GM10847 (cell line): Measurements from ENCODE around the gene ARHGDIA.

ENCODE experiments used
- POLR2A ChIP-seq: IDR thresholded peaks from 2 replicates; pipeline ENCODE4 v1.6.1; 2011; ENCODE audit not compliant: insufficient read length; ENCODE audit errors: extremely low read depth

The ARHGDIA gene

DNA sequence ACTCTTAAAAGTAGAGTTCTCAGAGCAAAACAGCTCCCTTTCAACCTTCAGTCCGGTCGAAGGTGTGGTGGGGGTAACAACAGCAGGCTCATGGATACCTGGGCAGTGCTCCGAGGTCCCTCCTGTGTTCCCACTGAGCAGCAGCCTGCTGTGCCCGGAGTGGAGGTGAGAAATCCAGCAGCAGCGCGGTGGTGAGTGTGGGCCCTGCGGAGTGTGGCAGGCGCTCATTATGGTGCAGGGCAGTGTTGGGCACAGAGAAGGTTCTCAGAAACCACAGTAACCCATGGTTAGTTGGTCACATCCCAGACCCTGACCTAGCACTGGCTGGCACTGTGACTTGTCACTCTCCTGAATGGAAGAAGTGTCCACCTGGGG lies 5.8 kb downstream of the ARHGDIA start:
- TF ChIP-seq POLR2A: no peak

DNA sequence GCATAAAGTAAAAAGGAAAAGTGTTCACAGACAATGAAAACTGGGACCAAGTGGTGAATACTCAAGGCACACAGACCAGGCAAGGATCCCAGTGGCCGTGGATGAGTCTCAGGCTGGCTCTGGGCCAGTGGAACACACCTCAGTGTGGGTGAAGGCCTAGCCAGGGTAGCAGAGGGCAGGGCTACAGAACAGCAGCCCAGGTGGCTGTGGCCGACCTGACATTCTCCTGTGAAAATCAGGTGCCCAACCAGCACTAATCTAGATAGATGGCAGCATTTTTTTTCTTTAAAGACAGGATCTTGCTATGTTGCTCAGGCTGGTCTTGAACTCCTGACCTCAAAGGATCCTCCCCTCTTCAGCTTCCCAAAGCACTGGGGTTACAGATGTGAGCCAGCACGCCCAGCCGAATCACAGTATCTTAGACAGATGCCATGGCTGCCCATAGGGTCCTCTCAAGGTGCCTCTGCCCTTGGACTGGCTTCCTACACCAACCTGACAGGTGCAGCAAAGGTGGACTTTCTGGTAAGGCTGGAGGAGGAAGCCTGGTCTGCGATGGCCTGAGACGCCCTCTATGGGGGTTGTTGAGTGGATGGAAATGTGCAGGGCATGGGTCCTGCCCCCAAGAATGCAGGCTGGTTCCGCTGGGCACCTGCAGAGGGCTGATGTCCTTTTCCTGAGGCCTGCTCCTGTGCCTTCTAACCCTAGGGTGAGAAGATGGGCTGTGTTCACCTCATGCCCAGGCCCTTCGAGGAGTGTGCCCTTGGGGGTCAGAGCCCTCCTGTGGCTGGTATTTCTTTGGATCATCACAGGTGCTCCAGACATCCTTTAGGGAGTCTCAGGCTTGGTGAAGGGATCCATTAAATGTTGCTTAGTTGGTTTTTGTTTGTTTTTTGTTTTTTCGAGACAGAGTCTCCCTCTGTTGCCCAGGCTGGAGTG lies 7.0 kb downstream of the ARHGDIA start:
- no peak for TF ChIP-seq POLR2A

DNA sequence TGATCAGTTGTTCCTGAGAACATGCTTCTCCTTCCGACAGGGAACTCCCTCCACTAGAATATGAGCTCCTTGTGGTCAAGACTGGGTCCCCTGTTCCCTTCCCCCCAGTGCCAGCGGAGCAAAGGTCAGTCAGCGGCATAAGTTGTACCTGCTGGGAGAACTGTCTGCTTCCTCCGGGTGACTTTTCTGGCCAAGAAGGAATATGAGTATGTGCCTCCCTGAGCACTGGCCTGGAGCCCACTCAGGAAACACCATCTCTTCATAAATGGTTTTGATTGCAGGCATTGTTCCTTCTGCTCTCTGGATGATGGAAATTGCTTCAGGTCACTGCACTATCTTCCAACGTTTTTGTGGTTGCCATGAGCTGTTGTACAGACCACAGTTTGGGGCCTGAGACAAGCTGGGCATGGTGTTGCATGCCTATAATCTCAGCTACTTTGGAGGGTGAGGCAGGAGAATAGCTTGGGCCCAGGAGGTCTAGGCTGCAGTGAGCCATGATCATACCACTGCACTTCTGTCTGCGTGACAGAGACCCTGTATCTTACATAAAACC lies 7.9 kb downstream of the ARHGDIA start:
- TF ChIP-seq POLR2A: no peak

DNA sequence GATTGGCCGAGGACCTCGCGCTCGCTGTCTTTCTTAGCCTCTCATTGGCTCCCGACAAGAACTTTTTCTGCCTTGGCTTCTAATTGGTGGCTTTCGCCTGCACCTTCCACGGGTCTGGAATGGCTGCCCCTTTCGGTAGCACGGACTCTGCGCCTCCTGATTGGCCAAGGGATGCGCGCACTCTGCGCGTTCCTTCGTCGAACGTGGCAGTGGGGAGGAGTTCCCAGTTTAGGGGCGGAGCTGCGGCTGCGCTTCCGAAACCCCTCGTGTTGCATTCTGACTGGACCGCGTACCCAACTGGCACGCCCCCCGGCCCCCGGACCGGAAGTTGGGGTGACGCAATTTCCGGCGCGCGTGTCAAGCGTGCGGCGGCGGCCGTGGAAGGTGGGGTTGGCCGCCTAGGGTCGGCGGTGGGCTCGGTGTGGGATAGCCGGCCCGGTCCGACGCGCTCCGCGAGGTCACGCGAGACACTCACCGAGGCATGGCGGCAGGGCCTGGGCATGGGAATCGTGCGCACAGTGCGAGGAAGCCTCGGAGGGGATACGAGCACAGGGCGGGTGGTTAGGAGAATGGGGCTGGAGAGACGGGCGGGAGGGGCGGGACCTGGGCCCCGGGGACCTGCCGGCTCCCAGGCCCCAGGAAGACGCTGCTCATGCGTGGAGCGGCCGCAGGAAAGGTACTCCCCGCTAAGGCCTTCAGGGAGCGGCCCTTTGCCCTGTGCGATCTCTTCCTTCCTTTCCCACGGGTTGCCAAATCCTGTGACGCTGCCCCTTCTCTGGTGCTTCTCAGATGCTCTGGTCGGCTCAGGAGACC lies 10.2 kb downstream of the ARHGDIA start:
- peak; percentile 91 for TF ChIP-seq POLR2A

GRCh38 chr17:81859906-81860755 lies 11.0 kb downstream of the ARHGDIA start, which contains the start of gene P4HB:
Gene P4HB, minus strand, starts transcription at chr17:81860535. Its CDS starts 64 bp downstream, at chr17:81860471.
- TF ChIP-seq POLR2A: peak; percentile 97

DNA sequence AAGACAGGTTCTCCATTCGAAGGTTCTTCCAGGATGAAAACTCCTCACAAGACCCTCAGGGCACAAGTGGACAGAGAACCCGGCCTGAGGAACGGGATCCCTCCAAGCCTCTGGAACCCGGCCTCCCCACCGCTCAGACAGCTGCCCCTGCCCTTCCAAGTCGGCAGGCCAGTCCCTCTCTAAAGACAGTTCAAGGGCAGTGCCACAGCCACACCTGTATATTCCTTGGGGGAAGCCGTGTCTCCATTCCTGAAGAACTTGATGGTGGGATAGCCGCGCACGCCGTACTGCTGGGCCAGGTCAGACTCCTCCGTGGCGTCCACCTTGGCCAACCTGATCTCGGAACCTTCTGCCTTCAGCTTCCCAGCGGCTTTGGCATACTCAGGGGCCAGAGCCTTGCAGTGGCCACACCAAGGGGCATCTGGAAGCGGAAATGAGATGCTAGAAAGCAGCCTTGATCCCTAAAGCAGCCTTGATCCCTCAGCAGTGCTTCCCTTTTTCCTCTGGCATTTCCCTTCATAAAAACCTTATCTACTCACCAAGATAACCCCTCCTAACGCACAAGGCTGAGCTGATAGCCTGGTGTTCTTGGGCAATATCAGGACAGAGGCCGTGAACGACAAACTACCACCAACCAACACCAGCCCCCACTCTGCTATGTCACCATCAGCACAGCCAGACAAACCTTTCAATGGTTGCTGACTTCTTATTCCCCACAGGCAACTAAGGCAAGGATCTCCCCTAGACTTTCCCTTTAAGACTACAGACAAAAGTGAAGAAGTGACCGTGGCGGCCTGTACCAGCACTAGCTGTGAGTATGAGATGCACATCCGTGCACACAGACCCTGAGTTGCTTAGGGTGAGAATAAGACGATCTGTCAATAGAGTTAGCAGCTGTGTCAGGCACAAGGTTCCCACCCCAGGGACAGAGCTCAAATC lies 11.9 kb downstream of the ARHGDIA start:
- TF ChIP-seq POLR2A: no peak

- no peak for TF ChIP-seq POLR2A
Observed at GRCh38 chr17:81858170-81858966, 12.8 kb downstream of the ARHGDIA start.

GRCh38 chr17:81854974-81855774 lies 16.0 kb downstream of the ARHGDIA start:
- TF ChIP-seq POLR2A: no peak

DNA sequence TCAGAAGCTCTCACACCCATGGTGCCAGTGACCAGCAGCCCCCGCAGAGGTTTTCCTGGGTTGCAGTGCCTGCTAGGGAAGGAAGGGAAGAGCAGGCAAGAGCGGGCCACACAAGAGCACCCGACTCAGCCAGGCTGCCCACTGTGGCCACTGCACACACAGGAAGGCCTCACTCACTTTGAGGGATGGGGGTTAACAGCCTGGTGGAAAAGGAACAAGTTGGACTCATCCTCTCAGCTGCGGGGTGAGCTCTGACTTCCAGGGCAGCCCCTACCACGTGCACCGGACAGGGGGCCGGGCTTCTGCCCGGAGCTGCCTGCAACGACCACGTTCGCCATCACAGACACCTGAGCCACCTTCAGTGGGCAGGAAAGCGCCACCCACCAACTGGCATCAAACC lies 18.9 kb downstream of the ARHGDIA start:
- no peak for TF ChIP-seq POLR2A

DNA sequence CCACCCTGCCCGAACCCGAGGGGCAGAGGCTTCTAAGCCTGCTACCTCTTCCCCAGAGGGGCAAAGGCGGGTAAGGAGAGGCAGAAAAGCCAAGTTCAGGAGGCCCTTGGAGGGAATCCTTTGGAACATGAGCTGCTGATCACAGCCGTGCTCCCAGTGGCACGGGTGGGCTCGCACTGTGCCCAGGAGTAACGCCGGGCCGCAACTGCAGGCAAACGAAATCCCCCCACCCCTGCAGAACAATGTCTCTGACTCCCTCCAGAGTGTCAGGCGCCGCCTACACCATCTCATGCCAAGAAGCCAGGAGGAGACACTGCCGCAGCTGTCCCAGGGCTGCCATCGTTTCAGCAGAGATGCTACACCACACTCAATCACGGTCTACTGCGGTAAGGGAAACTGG lies 19.7 kb downstream of the ARHGDIA start:
- TF ChIP-seq POLR2A: no peak

DNA sequence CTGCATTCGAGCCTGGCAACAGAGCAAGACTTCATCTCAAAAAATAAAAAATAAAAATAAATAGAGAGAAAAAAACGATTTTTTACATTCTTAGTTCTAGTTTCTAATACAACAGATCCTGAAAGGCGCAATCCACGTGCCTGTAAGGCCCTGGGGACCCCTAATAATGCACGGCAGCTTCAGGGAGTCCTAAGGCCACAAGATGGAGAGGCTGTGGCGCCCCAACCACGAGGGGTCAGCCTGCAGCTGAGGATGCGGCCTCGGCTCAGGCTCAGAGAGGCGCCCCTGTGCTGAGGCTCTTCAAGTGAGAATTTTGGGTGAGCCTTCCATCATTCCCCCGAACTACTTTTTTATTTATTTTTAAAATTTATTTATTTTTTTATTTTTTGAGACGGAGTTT lies 21.7 kb downstream of the ARHGDIA start:
- no peak for TF ChIP-seq POLR2A
